ENCODE results near the gene TIMM10B. TPM values are rescaled to one million over a fixed set of nuclear protein-coding genes. Genes with fewer than 3 reads are reported as not detected.

Gene TIMM10B, protein sequence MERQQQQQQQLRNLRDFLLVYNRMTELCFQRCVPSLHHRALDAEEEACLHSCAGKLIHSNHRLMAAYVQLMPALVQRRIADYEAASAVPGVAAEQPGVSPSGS
- 39.3 and 59.6 TPM in 2 replicates for total RNA-seq (2012; rRNA removed)

DNA sequence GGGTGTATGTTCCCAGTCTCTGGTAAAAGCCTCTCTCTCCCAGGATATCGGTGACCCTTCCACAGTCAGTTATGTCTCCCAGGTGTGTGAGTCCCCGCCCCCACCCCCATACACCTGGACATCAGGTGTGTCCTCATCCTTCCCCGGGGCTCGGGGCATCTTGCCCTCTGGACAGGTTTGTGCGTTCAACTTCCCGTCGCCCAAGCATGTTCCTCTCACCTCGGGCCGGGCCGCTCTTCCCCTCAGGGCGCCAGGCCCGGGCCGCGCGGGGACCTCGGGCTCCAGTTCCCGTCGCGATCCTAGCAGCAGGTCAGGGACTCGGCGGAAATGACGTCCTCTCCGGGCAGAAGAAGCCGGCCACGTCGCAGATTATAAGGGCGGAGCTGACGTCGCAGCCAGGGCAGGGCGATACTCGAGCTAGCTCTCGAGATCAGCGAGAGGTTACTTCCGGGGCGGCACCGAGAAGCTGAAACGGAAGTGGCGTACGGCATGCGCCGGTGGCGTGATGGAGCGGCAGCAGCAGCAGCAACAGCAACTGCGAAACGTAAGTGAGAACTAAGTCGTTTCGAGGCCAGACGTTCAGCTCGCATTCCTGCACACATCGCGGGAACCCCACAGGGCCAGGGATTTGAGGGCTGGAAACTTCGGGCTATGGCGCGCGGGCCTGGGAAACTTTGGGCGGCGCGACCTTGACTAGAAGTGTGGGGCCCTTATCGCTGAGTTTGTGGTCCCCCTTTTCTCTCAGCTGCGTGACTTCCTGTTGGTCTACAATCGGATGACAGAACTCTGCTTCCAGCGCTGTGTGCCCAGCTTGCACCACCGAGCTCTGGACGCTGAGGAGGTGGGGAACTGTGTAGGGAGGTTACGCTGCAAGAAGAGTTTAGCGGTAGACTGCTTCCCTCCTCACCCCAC lies at the start of gene TIMM10B, which contains the start of gene ARFIP2:
TIMM10B (plus strand) TSS at position 490 of the 912 bp plus-strand sequence; CDS start at position 506, 16 bp downstream.
ARFIP2 (minus strand) TSS at position 320 of the 912 bp plus-strand sequence. CDS start 910 bp downstream, outside the sequence.
- Histone ChIP-seq H3K36me3 (ENCODE audit: insufficient read depth, low read length) (peaks cover 62% of the 10 kb centered on the region), H3K4me3 (ENCODE audit: low read length) (peak within 1 kb of the TSS; percentile 88), H3K4me1 (ENCODE audit: control insufficient read depth, insufficient read depth, low read length) (peaks cover 22% of the 10 kb centered on the region), H3K9ac (ENCODE audit: low read depth, low read length) (peak within 1 kb of the TSS; percentile 98), H3K27me3 (ENCODE audit: control insufficient read depth, insufficient read depth, low read length) (no peaks in the 10 kb centered on the region), H3K9me3 (replicated peaks; ENCODE audit: low read length) (no peaks in the 10 kb centered on the region), H3K4me2 (ENCODE audit: low read length) (peak within 1 kb of the TSS; percentile 98)

DNA sequence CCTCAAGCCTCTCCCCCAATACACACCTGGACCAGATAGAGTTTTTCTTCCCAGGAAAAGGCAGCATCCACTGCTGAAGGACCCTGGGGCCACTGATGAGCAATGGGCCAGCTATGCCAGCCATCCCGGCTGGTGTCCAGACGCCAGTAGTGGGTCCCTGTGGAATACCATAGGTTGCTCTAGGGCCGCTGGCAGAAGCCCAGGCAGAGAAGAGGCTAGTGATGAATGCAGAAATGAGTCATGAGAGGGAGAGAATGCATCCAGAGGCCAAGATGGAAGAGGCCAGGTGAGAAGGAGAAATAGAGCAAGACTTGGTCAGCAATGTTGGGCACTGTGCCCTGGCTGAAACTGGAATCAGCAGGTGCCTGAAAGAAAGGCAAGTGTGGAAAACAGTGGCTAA lies 49.4 kb upstream of the TIMM10B start:
- H3K27me3 ChIP-seq (ENCODE audit: control insufficient read depth, insufficient read depth, low read length), result no peaks in the 10 kb centered on the region
- peaks cover 3% of the 10 kb centered on the region for H3K36me3 ChIP-seq (ENCODE audit: insufficient read depth, low read length)
- no peak overlapping the region for H3K4me3 ChIP-seq (ENCODE audit: low read length)
- H3K9me3 ChIP-seq (replicated peaks; ENCODE audit: low read length), result no peaks in the 10 kb centered on the region
- peaks cover 7% of the 10 kb centered on the region for H3K4me1 ChIP-seq (ENCODE audit: control insufficient read depth, insufficient read depth, low read length)
- H3K9ac ChIP-seq (ENCODE audit: low read depth, low read length), result no peak overlapping the region
- H3K4me2 ChIP-seq (ENCODE audit: low read length), result no peak overlapping the region

DNA sequence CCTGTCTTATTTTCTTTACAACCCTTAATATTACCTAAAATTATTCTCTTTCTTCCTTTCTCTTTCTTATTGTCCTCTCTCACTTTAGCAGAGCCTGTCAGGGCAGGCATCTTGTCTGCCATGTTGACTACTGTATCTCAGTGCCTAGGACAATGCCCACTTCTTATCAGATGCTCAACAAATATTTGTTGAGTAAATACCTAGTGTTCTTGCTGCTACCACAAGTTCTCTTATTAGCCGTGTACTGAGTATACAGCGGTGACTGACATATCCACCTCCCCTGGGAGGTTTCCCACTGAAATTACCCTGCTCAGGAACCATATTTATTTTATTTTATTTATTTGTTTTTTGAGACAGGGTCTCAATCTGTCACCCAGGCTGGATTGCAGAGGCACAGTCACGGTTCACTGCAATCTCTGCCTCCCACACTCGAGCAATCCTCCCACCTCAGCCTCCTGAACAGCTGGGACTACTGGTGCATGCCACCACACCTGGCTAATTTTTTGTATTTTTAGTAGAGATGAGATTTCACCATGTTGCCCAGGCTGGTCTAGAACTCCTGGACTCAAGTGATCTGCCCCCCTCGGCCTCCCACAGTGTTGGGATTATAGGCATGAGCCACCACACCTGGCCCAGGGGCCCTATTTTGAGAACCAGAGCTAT lies 47.2 kb upstream of the TIMM10B start:
- Histone ChIP-seq H3K9ac (ENCODE audit: low read depth, low read length) (no peak overlapping the region), H3K27me3 (ENCODE audit: control insufficient read depth, insufficient read depth, low read length) (no peaks in the 10 kb centered on the region), H3K4me2 (ENCODE audit: low read length) (no peak overlapping the region), H3K9me3 (replicated peaks; ENCODE audit: low read length) (no peaks in the 10 kb centered on the region), H3K36me3 (ENCODE audit: insufficient read depth, low read length) (peaks cover 3% of the 10 kb centered on the region), H3K4me3 (ENCODE audit: low read length) (no peak overlapping the region), H3K4me1 (ENCODE audit: control insufficient read depth, insufficient read depth, low read length) (peaks cover 7% of the 10 kb centered on the region)

DNA sequence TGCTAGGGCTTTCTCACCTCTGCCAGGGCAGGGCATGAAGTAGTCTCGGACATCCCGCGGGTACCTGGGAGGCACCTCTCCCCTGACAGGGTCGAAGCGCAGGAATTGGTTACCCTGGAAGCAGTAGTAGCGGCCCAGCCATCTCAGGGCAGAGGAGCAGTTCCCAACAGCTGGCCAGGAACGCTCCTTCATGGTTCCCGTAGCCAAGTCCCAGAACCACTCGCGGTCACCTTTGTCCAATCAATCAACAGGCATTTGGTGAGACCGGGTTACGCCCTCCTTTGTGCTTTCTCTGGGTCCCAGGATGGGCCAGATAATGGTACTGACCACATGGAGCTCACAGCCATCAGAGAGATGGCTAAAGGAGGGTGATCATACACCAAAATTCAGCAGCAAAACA lies 43.9 kb upstream of the TIMM10B start:
- no peaks in the 10 kb centered on the region for H3K9me3 ChIP-seq (replicated peaks; ENCODE audit: low read length)
- no peak overlapping the region for H3K9ac ChIP-seq (ENCODE audit: low read depth, low read length)
- H3K4me2 ChIP-seq (ENCODE audit: low read length), result no peak overlapping the region
- no peaks in the 10 kb centered on the region for H3K36me3 ChIP-seq (ENCODE audit: insufficient read depth, low read length)
- H3K4me1 ChIP-seq (ENCODE audit: control insufficient read depth, insufficient read depth, low read length), result no peaks in the 10 kb centered on the region
- H3K4me3 ChIP-seq (ENCODE audit: low read length), result no peak overlapping the region
- no peaks in the 10 kb centered on the region for H3K27me3 ChIP-seq (ENCODE audit: control insufficient read depth, insufficient read depth, low read length)

DNA sequence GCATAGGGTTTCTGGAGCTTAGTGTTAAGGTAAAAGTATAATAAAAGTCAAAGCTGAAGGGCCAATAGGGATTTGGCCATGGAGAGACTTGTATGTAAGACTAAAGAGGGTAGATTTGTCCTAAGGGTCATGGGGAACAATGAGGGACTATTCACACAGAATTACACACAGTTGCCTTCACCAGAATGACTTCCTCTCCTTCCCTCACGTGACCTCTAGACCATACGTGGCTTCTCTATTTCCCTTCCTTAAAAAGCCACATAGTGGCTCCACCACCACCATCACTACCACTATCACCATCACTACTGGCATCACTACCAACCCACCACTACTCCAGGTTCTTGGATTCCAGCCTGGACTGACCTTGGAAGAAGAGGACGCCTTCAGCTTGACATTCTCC lies 43.3 kb upstream of the TIMM10B start:
- H3K9ac ChIP-seq (ENCODE audit: low read depth, low read length), result no peak overlapping the region
- no peaks in the 10 kb centered on the region for H3K4me1 ChIP-seq (ENCODE audit: control insufficient read depth, insufficient read depth, low read length)
- no peak overlapping the region for H3K4me2 ChIP-seq (ENCODE audit: low read length)
- H3K27me3 ChIP-seq (ENCODE audit: control insufficient read depth, insufficient read depth, low read length), result no peaks in the 10 kb centered on the region
- no peak overlapping the region for H3K4me3 ChIP-seq (ENCODE audit: low read length)
- no peaks in the 10 kb centered on the region for H3K9me3 ChIP-seq (replicated peaks; ENCODE audit: low read length)
- no peaks in the 10 kb centered on the region for H3K36me3 ChIP-seq (ENCODE audit: insufficient read depth, low read length)

DNA sequence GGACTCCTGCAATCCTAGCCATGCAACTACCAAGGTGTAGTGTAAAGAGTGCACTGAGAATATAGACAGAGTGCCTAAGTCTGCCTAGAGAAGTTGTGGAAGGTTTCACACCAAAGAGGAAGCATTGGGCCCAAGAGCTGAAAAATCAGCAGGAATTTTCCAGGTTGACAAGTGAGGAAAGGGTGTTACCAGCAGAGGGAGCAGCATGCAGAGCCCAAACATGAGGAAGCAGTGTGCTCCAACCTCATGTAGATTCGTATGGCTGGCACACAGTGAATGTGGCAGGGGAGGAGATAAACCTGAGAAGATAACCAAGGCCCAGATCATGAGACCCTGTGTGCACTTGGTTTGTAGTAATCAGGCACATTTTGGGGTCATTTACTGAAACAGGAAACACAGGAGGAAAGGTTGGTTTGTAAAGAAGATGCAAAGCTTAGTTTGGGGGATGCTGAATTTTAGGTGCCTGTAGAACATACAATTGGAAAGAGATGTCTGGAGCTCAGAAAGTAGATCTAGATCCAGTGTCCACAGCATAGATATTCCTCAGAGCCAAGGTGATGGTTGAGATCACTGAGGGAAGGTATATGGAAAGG lies 42.2 kb upstream of the TIMM10B start:
- H3K9ac ChIP-seq (ENCODE audit: low read depth, low read length), result no peak overlapping the region
- H3K36me3 ChIP-seq (ENCODE audit: insufficient read depth, low read length), result no peaks in the 10 kb centered on the region
- H3K4me3 ChIP-seq (ENCODE audit: low read length), result no peak overlapping the region
- H3K4me1 ChIP-seq (ENCODE audit: control insufficient read depth, insufficient read depth, low read length), result no peaks in the 10 kb centered on the region
- H3K9me3 ChIP-seq (replicated peaks; ENCODE audit: low read length), result no peaks in the 10 kb centered on the region
- no peaks in the 10 kb centered on the region for H3K27me3 ChIP-seq (ENCODE audit: control insufficient read depth, insufficient read depth, low read length)
- no peak overlapping the region for H3K4me2 ChIP-seq (ENCODE audit: low read length)

DNA sequence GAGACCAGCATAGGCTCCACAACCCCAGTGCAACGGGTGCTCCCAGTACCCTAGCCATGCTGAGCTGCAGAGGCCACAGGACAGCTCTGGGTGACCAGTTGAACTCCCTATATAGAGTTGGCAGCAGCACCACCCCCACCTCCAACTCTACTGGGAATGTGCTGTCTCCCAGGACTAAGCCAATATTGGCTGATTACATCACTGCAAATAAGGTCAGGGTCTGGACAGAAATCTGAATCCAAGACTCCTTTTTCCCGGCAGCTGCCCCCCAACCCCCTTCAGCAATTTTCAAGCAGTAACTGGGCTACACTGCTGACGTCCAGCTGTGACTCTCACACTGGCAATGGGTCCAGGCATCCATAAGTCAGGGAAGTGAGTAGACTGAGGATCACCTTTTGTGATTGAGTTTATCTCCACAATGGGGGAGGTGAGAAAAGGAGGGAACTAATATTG lies 40.4 kb upstream of the TIMM10B start, which contains the start of gene HPX:
HPX (minus strand) TSS at position 82 of the 453 bp plus-strand sequence; CDS start at position 58, 24 bp downstream.
- no peaks in the 10 kb centered on the region for H3K27me3 ChIP-seq (ENCODE audit: control insufficient read depth, insufficient read depth, low read length)
- no peaks in the 10 kb centered on the region for H3K4me1 ChIP-seq (ENCODE audit: control insufficient read depth, insufficient read depth, low read length)
- H3K9ac ChIP-seq (ENCODE audit: low read depth, low read length), result no peak within 1 kb of the TSS
- H3K4me3 ChIP-seq (ENCODE audit: low read length), result no peak within 1 kb of the TSS
- no peak within 1 kb of the TSS for H3K4me2 ChIP-seq (ENCODE audit: low read length)
- no peaks in the 10 kb centered on the region for H3K9me3 ChIP-seq (replicated peaks; ENCODE audit: low read length)
- H3K36me3 ChIP-seq (ENCODE audit: insufficient read depth, low read length), result no peaks in the 10 kb centered on the region

DNA sequence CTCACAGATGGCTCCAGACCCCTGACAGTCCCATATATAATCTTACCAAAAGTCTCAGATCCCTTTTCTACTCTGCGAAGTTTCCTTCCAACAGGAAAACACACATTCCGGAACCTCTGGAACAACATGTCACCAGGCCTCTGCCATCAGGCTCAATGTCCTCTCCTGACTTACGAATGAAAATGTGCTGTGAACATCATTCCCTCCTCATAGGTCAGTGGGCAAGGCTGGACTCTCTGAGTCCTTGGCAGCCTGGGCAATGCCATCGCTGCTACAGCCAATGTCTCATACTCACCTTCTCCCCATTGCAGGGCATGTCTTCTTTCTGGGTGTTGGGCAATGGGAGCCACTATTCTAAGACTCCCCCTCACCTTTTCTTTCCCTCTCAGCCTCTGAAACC lies 38.9 kb upstream of the TIMM10B start:
- Histone ChIP-seq H3K27me3 (ENCODE audit: control insufficient read depth, insufficient read depth, low read length) (no peaks in the 10 kb centered on the region), H3K4me3 (ENCODE audit: low read length) (no peak overlapping the region), H3K36me3 (ENCODE audit: insufficient read depth, low read length) (no peaks in the 10 kb centered on the region), H3K9ac (ENCODE audit: low read depth, low read length) (no peak overlapping the region), H3K9me3 (replicated peaks; ENCODE audit: low read length) (no peaks in the 10 kb centered on the region), H3K4me2 (ENCODE audit: low read length) (no peak overlapping the region), H3K4me1 (ENCODE audit: control insufficient read depth, insufficient read depth, low read length) (no peaks in the 10 kb centered on the region)

DNA sequence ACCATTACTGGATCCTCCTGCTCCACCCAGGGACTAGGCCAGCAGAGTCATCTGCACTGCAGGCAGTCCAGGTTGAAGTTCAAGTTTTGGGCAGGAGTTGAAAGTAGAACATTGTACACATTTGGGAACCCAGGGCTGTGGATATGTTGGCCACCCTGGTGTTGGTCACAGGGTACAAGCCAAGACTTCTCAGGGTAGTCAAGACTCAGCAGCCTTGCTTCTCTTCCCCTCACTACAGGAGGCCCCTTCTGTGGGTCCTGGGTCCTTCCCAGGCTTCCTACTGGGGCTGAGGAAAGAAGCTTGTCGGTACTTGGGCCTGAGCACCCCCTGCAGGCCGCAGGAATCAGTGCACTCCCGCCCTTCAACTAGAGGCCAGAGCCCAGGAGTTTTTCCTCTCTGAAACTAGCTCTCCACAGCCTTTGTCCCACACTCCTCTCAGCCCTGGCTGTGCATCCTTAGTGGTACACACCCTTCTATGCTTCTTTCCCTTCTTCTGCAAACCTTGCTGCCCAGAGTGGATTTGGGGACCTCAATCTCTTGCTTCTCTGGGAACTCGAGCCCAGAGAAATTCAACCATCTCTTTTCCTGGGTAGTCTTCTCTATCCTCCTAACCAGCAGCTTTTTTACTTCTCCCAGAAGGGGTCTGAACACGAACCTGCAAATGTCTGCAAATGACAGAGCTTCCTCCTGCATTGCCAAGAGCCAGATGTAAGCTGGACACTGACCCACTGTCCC lies 37.9 kb upstream of the TIMM10B start:
- no peaks in the 10 kb centered on the region for H3K4me1 ChIP-seq (ENCODE audit: control insufficient read depth, insufficient read depth, low read length)
- H3K9ac ChIP-seq (ENCODE audit: low read depth, low read length), result no peak overlapping the region
- no peaks in the 10 kb centered on the region for H3K36me3 ChIP-seq (ENCODE audit: insufficient read depth, low read length)
- no peaks in the 10 kb centered on the region for H3K27me3 ChIP-seq (ENCODE audit: control insufficient read depth, insufficient read depth, low read length)
- H3K4me3 ChIP-seq (ENCODE audit: low read length), result no peak overlapping the region
- H3K4me2 ChIP-seq (ENCODE audit: low read length), result no peak overlapping the region
- H3K9me3 ChIP-seq (replicated peaks; ENCODE audit: low read length), result no peaks in the 10 kb centered on the region

DNA sequence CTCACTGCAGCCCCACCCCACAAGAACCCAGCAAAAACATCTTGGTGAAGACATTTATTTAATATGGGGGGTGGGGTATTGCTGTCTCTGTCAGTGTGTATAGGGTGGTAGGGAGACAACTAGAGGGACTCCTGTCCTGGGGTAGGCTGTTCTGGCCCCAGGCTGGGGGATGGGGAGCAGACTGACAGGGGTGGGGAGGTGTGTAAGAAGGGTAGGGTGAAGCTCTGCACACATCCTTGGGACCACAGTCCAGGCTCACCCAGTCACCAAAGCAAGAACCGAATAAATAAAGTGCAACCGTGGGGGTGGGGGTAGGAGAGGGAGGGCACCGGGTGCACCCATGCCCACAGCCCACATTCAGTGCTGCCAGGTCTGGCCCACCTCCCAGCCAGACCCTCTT lies 32.7 kb upstream of the TIMM10B start:
- Histone ChIP-seq H3K4me2 (ENCODE audit: low read length) (no peak overlapping the region), H3K36me3 (ENCODE audit: insufficient read depth, low read length) (peaks cover 42% of the 10 kb centered on the region)

More for the DNA sequence above, 32.7 kb upstream of the TIMM10B start:
- H3K4me1 ChIP-seq (ENCODE audit: control insufficient read depth, insufficient read depth, low read length), result no peaks in the 10 kb centered on the region
- H3K27me3 ChIP-seq (ENCODE audit: control insufficient read depth, insufficient read depth, low read length), result no peaks in the 10 kb centered on the region
- H3K9me3 ChIP-seq (replicated peaks; ENCODE audit: low read length), result no peaks in the 10 kb centered on the region
- no peak overlapping the region for H3K9ac ChIP-seq (ENCODE audit: low read depth, low read length)
- H3K4me3 ChIP-seq (ENCODE audit: low read length), result no peak overlapping the region
